GM18517 (cell line): ENCODE measurements around the gene TMEM156.
"Not testable (repeated sequence)": the region's sequence is repeated elsewhere in the genome, so short reads cannot be mapped to it uniquely, and the experiment has no call there.

Experiments
- ATAC-seq: cut with Tn5 transposase; IDR thresholded peaks from one replicate; pipeline ENCODE4 v1.9.1; 2021; ENCODE audit warnings: mild to moderate bottlenecking, moderate library complexity; ENCODE audit not compliant: unreplicated experiment

Gene TMEM156

DNA sequence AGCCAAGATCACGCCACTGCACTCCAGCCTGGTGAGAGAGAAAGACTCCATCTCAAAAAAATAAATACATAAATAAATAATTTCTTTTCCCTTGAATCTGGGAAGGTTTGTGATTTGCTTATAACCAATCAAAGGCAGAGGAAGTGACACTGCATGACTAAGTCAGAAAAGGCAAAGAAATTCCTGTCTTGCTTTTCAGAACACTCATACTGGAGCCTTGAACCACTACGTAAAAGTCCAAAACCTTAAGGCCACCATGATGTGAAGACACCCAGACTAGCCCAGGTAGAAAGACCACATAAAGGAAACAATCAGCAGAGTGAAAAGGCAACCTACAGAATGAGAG lies 36.6 kb downstream of the TMEM156 start:
- ATAC-seq = no peak

DNA sequence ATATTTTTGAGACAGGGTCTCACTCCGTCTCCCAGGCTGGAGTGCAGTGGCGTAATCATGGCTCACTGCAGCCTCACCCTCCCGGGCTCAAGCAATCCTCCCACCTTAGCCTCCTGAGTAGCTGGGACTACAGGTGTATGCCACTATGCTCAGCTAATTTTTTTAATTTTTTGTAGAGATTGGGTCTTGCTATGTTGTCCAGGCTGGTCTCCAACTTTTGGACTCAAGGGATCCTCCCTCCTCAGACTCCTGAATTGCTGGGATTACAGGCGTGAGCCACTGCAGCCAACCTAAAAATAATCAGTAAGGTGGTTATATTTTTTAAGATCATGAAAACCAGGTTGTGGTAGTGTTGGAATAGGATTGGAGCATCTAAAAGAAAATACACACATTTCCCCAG lies 38.1 kb downstream of the TMEM156 start:
- no peak for ATAC-seq

GRCh38 chr4:38993683-38994082 lies 38.5 kb downstream of the TMEM156 start:
- no peak for ATAC-seq

GRCh38 chr4:38990241-38990640 lies 42.0 kb downstream of the TMEM156 start:
- ATAC-seq = no peak

GRCh38 chr4:38989487-38989886 lies 42.7 kb downstream of the TMEM156 start:
- ATAC-seq = no peak

DNA sequence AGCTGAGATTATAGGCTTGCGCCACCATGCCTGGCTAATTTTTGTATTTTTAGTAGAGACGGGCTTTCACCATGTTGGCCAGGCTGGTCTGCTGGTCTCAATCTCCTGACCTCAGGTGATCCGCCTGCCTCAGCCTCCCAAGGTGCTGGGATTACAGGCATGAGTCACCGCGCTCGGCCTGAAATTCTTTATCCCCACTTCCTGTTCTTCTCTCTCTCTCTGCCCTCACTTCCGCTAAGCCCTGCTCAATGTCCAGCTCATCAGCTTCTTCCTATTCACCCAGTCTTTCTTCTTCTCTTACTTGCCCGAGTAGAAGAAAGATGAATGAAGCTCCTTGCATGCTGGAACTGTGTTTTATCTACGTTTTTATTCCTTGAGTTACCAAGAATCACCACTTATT lies 43.9 kb downstream of the TMEM156 start:
- ATAC-seq = not testable (repeated sequence)

GRCh38 chr4:38987491-38987890 lies 44.7 kb downstream of the TMEM156 start:
- no peak for ATAC-seq

GRCh38 chr4:38985410-38986100 lies 46.7 kb downstream of the TMEM156 start:
- ATAC-seq = no peak

DNA sequence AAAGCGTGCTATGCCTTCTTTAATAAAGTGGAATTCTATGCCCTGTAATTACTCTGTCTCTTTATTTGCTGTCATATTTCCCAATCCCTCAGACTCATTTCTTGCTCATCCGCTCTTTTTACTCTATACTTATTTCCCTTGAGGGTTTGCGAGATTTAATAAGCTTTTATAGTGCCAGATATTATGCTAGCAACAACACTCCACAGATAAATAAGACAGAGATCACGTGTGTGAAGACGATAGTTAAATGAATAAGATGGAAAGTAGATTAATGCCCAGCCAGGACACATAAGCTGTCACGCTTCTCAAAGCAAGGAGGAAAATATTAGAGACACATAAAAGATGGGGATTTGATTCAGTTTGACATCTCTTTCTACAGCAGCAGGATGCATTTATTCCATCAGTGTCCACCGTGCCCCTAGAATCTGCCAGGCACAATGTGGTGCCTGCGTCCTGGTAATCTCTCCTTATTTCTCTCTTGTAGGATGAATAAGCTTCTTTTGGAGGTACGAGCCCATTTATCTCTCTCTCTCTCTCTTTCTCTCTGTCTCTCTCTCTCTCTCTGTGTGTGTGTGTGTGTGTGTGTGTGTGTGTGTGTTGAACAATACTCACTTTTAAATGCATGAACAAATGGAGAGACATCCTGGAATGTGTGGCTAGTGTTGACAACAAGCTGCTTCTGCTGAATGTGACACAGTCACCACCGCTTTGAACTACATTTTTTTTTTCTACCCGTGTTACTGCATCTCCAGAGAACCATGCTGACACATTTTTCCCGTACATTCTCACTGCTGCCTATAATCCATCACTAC lies 48.2 kb downstream of the TMEM156 start:
- ATAC-seq = no peak

GRCh38 chr4:38983291-38983690 lies 48.9 kb downstream of the TMEM156 start:
- ATAC-seq = no peak

DNA sequence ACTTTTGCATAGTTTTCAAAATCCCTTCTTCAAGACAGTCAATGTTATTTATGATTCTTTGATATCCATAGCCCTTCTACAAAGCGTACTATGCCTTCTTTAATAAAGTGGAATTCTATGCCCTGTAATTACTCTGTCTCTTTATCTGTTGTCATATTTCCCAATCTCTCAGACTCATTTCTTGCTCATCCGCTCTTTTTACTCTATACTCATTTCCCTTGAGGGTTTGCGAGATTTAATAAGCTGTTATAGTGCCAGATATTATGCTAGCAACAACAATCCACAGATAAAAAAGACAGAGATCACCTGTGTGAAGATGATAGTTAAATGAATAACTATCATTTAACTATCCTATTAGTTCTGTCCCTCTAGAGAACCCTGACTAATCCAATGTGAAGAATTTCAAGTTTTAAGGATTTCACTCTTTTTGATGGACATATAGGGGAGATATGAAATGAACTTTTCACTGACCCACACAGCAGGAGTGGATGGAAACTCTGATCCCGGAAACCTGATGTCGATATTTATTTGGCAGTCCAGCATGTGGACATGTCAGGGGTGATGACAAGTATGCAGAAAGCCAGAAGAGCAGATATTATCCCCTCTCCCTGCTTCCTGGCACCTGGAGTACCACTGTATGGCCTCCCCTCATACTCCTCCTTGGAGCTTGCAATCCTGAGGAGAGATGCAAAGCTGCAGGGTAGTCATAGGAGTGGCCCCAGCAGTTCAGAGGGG lies 49.7 kb downstream of the TMEM156 start:
- no peak for ATAC-seq

GRCh38 chr4:38980903-38981676 lies 51.1 kb downstream of the TMEM156 start:
- ATAC-seq = no peak

DNA sequence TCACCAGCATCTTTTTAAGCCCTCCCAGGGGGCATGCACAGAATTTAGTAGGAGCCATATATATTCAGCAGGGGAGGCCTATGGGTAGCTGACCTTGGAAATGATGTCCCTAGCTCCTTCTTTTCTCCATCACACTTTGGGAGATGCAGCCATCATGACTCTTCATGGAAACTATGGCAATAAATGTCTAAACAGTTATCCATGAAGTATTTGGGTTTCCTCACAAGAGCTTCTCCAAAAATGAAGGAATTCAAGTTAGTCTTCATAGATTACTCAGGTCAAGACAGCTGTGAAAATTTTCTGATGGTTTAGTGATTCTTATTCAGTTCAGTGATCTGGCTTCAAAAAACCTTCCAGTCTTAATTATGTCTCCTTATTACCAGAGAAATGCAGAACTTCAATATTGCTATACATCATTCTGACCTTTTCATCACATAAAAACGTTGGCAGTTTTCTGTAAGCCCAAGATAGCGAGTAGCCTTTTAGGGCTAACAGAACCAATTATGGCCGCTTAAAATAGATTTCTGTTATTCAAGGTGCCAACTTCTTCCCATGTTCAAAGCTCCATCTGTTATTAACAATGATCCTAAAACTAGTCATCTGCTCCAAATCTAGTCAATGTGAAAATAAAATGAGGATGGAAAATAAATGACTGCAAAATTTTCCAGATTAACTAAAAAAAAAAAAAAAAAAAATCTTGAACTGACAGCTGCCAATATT lies 52.5 kb downstream of the TMEM156 start:
- no peak for ATAC-seq

DNA sequence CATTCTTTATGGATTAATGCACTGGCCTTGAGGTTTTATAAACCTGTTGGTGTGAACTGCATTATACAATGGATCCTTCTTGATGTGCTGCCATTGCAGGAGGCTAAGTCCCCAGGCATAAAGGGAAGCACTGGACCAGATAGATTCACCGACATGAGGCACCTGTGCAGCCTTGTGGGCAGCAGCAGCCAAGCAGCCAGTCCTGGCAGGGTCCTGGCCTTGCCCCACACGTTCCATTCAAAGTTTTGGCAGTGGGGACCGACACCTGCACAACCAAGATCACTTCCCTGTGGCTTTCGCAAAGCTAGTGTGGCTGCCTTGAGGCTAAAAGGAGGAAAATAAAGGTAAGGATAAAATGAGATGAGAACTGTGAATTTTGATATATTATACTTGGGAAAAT lies 53.1 kb downstream of the TMEM156 start:
- no peak for ATAC-seq

DNA sequence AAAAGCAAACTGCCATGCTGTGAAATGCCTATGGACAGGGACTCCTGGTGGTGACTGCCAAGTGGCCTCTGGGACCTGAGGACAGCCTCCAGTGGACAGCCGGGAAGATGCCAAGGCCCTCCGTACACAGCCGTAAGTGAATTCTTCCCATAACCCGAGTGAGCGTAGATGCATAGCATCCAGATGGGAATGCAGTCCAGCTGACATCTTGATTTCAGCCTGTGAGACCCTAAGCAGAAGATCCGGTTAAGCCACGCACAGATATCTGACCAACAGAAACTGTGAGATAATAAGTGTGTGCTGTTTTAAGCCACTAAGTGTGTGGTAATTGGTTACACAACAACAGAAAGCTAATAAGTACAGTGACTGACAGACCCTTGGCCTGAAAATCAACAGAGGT lies 55.9 kb downstream of the TMEM156 start:
- no peak for ATAC-seq

DNA sequence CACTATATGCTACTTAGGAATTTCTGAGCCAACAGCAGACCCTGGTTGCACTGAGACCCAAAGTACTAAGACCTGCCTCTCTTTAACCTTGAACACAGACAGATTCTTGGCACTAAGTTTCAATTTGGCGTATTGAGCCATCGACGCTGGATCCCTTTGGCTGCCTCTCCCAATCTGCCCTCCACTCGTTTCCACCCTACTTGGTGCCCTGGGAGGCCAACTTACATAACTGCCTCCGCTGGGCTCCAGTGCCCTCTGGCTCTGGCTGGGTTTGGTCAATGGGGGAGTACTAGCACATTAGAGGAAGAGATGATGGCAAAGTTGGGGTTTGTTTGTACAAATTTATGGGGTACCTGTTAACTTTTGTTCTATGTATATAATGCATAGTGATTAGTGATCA lies 63.5 kb downstream of the TMEM156 start:
- no peak for ATAC-seq

- ATAC-seq = no peak
These were observed 64.7 kb downstream of the TMEM156 start for GRCh38 chr4:38967260-38968095.

DNA sequence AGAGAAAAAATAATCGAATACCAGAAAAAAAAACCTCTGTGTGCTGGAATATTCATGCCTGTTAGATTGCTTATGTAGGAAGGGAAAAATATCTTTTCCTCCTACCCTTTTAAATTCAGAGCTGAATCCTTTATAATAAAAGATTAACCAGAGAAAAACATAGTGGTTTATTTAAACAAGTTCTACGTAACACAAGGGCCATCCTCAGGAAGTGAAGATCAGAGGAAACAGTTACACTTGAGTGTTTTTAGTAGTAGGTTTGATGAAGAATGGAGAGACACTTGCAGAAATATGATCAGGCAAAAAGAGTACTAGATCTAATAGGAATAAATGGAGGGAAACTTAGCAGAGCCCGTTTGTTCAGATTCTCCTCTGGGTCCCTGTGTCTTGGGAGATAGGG lies 66.3 kb downstream of the TMEM156 start:
- ATAC-seq = no peak

DNA sequence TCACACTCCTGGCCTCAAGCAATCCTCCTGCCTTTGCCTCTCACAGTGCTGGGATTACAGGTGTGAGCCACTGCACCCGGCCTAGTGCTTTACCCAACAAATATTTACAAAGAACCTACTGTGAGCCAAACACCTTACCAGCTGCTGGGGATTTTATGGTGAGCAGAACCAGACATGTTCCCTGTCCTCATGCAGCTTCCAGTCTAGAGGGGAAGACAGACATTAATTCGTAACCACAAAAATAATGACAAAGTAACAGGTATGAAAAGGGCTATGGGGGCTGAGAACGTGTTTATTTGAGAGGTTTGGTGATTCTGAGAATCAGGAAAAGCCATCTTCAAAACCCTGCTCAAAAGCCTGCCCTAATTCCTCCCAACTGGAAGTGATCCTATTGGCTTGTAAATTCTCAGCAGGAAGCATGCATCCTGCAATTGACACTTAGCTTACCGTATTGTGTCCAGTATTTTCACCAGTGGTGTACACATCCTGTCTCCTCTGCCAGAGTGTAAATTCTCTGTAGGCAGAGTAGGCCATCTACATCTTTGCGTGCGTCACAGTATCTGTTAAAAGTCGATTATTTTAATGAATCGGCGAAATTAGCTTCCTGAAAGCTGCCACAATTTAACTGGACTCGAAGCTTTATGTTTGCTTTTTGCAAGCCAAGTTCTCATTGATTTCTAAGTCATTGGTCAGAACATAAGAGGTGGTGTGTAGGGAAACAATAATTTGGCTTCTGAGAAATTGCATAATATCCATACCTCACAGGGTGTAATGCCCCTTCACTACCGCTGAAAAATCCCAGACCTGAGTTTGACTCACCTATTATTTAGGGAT lies 67.0 kb downstream of the TMEM156 start:
- ATAC-seq = no peak
